ENCODE data around the gene SPSB4. TPM values are rescaled to one million over a fixed set of nuclear protein-coding genes. Genes with fewer than 3 reads are reported as not detected.

SPSB4 gene
- total RNA-seq, 1 donor from 2014 or later, result not detected

DNA sequence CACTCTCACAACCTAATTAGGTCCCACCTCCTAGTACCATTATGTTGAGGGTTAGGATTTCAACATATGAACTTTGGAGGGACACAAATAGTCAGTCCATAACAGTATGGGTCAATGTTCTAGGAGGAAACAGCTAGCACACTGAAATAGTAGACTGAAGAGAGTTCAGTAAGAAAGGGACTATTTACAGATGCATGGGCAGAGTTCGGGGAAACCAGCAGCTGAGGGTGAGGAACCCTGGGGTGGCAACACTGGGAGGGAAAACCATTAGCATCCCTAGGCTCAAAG is 102.5 kb downstream of the SPSB4 start:
- no peak for DNase-seq (ENCODE audit: low spot score in 2 of 2)
- Histone ChIP-seq H3K4me3 (no peak overlapping the region), H3K9me3 (no peaks in the 10 kb centered on the region), H3K27ac (no peak overlapping the region), H3K4me1 (no peaks in the 10 kb centered on the region), H3K36me3 (no peaks in the 10 kb centered on the region), H3K27me3 (no peaks in the 10 kb centered on the region)
- TF ChIP-seq, protein P1, sequence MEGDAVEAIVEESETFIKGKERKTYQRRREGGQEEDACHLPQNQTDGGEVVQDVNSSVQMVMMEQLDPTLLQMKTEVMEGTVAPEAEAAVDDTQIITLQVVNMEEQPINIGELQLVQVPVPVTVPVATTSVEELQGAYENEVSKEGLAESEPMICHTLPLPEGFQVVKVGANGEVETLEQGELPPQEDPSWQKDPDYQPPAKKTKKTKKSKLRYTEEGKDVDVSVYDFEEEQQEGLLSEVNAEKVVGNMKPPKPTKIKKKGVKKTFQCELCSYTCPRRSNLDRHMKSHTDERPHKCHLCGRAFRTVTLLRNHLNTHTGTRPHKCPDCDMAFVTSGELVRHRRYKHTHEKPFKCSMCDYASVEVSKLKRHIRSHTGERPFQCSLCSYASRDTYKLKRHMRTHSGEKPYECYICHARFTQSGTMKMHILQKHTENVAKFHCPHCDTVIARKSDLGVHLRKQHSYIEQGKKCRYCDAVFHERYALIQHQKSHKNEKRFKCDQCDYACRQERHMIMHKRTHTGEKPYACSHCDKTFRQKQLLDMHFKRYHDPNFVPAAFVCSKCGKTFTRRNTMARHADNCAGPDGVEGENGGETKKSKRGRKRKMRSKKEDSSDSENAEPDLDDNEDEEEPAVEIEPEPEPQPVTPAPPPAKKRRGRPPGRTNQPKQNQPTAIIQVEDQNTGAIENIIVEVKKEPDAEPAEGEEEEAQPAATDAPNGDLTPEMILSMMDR (IDR thresholded peaks at IDR 0.05), result no peak
- intact Hi-C loops (cut with DNase I), result no loop called here

DNA sequence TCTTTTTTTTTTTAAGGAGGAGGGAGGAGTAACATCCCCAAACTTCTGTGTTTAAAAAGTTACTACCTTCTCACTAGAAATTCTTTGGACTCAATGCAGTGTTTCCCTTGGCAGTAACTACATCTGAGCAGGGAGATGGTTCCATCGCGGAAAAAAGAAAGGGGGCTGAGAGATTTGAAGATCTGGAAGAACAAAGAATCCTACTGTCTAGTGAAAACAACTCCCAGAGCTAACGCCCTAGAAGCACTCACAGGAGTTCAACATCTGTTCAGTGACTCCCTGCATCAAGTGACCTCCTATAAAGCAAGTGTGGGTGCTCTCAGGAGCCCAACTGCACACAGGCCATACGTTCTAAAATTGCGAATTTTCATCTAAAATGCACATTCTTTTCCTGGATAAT is 113.7 kb downstream of the SPSB4 start:
- no peaks in the 10 kb centered on the region for H3K4me1 ChIP-seq
- no peaks in the 10 kb centered on the region for H3K27me3 ChIP-seq
- TF ChIP-seq, protein P1 (IDR thresholded peaks at IDR 0.05), result no peak
- no peaks in the 10 kb centered on the region for H3K36me3 ChIP-seq
- H3K4me3 ChIP-seq, result no peak overlapping the region
- H3K9me3 ChIP-seq, result peaks cover 1 to 16% of the 10 kb centered on the region in 2 donors
- DNase-seq (ENCODE audit: low spot score in 2 of 2), result no peak
- no peak overlapping the region for H3K27ac ChIP-seq
- intact Hi-C loops (cut with DNase I), result no loop called here

DNA sequence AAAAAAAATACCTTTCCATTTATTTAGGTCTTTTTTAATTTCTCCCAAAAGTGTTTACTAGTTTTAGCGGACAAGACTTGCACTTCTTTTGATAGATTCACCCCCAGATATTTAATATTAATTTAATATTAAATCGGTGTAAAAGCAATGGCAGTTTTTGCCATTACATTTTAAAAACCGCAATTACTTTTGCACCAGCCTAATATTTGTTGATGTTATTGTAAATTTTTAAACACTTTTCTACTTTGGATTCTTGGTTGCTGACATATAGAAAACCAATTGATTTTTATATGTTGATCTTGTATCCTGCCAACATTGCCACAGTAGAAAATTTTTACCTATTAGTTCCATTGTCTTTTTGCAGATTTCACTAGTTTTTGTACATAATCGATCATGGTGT is 116.5 kb downstream of the SPSB4 start:
- H3K36me3 ChIP-seq, result no peaks in the 10 kb centered on the region
- intact Hi-C loops (cut with DNase I), result no loop called here
- no peaks in the 10 kb centered on the region for H3K4me1 ChIP-seq
- H3K4me3 ChIP-seq, result no peak overlapping the region
- no peaks in the 10 kb centered on the region for H3K9me3 ChIP-seq
- H3K27ac ChIP-seq, result no peak overlapping the region
- DNase-seq (ENCODE audit: low spot score in 2 of 2), result no peak
- no peaks in the 10 kb centered on the region for H3K27me3 ChIP-seq
- TF ChIP-seq, protein P1 (IDR thresholded peaks at IDR 0.05), result no peak

DNA sequence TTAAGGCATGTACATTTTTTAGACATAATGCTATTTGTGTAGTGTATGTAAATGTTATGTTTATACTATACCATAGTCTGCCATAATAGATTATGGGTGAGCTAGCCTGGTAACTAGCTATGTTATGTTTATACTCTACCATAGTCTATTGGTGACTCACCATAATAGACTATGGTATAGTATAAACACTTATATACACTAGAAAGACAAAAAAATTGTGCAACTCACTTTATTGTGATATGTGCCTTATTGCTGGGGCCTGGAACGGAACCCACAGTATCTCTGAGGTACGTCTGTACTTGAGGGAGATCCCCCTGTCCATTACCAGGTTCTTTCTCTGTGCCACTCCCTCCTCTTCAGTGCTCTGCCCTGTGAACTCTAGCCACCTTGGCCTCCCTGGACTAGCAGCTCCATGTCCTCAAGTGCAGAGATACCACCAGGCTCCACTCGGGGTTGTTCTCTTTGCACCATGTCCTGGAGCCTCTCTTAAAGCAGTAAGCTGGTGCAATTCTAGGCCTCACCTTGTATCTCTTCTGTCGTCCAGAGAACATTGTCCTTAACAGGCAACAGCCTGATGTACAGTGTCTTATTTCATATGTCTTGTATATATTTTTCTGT is 119.6 kb downstream of the SPSB4 start:
- Histone ChIP-seq H3K36me3 (no peaks in the 10 kb centered on the region), H3K27me3 (no peaks in the 10 kb centered on the region), H3K4me1 (no peaks in the 10 kb centered on the region), H3K27ac (no peak overlapping the region), H3K9me3 (no peaks in the 10 kb centered on the region), H3K4me3 (no peak overlapping the region)
- TF ChIP-seq, protein P1 (IDR thresholded peaks at IDR 0.05), result no peak
- intact Hi-C loops (cut with DNase I), result no loop called here
- DNase-seq (ENCODE audit: low spot score in 2 of 2), result no peak

DNA sequence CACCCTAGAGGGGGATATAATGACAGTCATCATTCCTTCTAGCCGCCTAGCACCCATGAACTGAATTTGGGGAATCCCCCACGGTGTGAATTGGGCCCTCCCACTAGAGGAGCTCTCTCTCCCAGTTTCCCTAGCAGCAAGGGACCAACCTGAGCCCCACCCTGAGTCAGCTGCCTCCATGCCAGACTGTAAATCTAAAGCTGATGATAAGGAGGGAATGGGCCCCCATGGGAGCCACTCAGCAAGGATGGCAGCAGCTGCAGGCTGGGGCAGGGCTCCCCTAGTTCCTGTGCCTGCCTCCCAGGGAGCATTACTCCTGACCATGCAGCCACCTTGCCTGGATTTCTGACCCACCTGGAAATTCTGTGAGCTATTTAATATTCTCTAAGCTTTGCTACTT is 123.5 kb downstream of the SPSB4 start:
- no peaks in the 10 kb centered on the region for H3K4me1 ChIP-seq
- H3K9me3 ChIP-seq, result no peaks in the 10 kb centered on the region
- DNase-seq (ENCODE audit: low spot score in 2 of 2), result no peak
- no peak overlapping the region for H3K27ac ChIP-seq
- no peaks in the 10 kb centered on the region for H3K27me3 ChIP-seq
- H3K4me3 ChIP-seq, result no peak overlapping the region
- TF ChIP-seq, protein P1 (IDR thresholded peaks at IDR 0.05), result no peak
- H3K36me3 ChIP-seq, result no peaks in the 10 kb centered on the region
- intact Hi-C loops (cut with DNase I), result no loop called here

DNA sequence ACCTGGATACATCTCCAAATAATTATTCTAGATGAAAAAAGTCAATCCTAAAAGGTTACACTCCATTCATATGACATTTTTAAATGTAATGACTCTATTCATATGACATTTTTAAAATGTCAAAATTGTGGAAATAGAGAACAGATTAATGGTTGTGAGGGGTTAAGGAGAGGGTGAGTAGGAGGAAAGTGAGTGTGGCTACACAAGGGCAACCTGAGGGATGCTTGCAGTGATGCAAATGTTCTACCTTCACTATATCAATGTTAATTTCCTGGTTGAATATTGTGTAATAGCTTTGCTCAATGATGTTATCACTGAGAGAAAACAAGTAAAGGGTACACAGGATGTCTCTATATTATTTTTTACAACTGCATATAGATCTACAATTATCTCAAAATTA is 125.6 kb downstream of the SPSB4 start:
- TF ChIP-seq, protein P1 (IDR thresholded peaks at IDR 0.05), result no peak
- no peaks in the 10 kb centered on the region for H3K9me3 ChIP-seq
- no peaks in the 10 kb centered on the region for H3K27me3 ChIP-seq
- H3K36me3 ChIP-seq, result no peaks in the 10 kb centered on the region
- H3K27ac ChIP-seq, result no peak overlapping the region
- no peak overlapping the region for H3K4me3 ChIP-seq
- intact Hi-C loops (cut with DNase I), result no loop called here
- no peak for DNase-seq (ENCODE audit: low spot score in 2 of 2)
- no peaks in the 10 kb centered on the region for H3K4me1 ChIP-seq
